Endothelial cell of umbilical vein (primary cell): ENCODE measurements around the gene HK3.

Experiments
- EZH2 ChIP-seq: IDR thresholded peaks from 2 replicates; pipeline ENCODE4 v1.6.1; 2012; ENCODE audit warnings: borderline replicate concordance, low read depth, mild to moderate bottlenecking, moderate library complexity, low read length, inconsistent platforms; ENCODE audit not compliant: severe bottlenecking
- POLR2A ChIP-seq: IDR thresholded peaks from 2 replicates; pipeline ENCODE4 v1.6.1; 2012; ENCODE audit warnings: low read depth, mild to moderate bottlenecking, control low read depth, low read length
- TF ChIP-seq, protein P1 (sequence below), 2 donors: IDR thresholded peaks; 1 replicate in 1 of 2; 2 replicates in 1 of 2; pipeline ENCODE4 v1.5.1; 2011; ENCODE audit warnings: low read length in 2 of 2, mild to moderate bottlenecking in 2 of 2, moderate library complexity in 2 of 2, control low read depth in 1 of 2, inconsistent platforms in 1 of 2, low read depth in 1 of 2; ENCODE audit not compliant: insufficient read depth in 1 of 2; ENCODE audit errors: extremely low read depth in 1 of 2

- TF ChIP-seq, protein P1, sequence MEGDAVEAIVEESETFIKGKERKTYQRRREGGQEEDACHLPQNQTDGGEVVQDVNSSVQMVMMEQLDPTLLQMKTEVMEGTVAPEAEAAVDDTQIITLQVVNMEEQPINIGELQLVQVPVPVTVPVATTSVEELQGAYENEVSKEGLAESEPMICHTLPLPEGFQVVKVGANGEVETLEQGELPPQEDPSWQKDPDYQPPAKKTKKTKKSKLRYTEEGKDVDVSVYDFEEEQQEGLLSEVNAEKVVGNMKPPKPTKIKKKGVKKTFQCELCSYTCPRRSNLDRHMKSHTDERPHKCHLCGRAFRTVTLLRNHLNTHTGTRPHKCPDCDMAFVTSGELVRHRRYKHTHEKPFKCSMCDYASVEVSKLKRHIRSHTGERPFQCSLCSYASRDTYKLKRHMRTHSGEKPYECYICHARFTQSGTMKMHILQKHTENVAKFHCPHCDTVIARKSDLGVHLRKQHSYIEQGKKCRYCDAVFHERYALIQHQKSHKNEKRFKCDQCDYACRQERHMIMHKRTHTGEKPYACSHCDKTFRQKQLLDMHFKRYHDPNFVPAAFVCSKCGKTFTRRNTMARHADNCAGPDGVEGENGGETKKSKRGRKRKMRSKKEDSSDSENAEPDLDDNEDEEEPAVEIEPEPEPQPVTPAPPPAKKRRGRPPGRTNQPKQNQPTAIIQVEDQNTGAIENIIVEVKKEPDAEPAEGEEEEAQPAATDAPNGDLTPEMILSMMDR (IDR thresholded peaks at IDR 0.05; ENCODE audit: extremely low read depth in 1 of 2, insufficient read depth in 1 of 2, low read depth in 1 of 2, low read length in 2 of 2) = no peak
- TF ChIP-seq POLR2A (no peak), EZH2 (no peak)
Measured at GRCh38 chr5:176864755-176865154, 34.4 kb downstream of the HK3 start.
